ENCODE data around the gene MKRN3. TPM values are rescaled to one million over a fixed set of nuclear protein-coding genes. Genes with fewer than 3 reads are reported as not detected.

MKRN3 gene
- 1 to 10 TPM in 1 of 3 donors, under 1 TPM in 1, not detected in 1; 0.61 to 3.6 TPM for total RNA-seq
- long read RNA-seq, donor 1, partial matches to known transcripts, result 2 of 3 reads
- long read RNA-seq, donor 1, other reads (novel, unspliced or antisense), result 0 of 3 reads
- long read RNA-seq, donor 2, result 0 reads

DNA sequence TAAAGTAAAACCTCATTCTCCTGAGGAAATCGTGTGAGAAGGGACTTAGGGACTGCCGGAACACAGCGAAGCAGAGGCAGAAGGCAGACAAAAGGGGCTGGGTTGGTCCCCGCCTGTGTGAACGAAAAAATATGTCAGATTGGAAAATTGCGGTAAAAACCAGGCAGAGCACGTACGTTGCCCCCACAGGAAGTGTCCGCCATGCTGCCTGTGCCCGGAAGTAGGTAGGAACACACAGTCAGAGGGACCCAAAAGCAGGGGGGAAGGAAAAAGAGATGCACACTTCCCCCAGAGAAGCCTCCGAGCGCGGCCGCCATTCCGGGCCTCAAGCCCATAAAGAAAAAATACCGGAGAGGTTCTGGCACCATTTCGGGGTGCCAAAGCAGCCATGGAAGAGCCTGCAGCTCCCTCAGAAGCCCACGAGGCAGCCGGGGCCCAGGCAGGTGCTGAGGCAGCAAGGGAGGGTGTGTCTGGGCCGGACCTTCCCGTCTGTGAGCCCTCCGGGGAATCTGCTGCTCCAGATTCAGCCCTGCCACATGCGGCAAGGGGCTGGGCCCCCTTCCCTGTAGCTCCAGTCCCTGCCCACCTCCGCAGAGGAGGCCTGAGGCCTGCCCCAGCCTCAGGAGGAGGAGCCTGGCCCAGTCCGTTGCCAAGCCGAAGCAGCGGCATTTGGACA, at the start of gene MKRN3:
TSS of gene MKRN3 (plus strand) at position 280 of the 676 bp plus-strand sequence. CDS start at position 389, 109 bp downstream.
- intact Hi-C loops (cut with DNase I, micrococcal nuclease), result no loop called here
- peak in 2 of 3 donors; percentile 22 to 46 for DNase-seq
- no peaks in the 10 kb centered on the region for H3K36me3 ChIP-seq (ENCODE audit: low read depth)
- peak; percentile 34 for ATAC-seq
- TF ChIP-seq, protein P1, sequence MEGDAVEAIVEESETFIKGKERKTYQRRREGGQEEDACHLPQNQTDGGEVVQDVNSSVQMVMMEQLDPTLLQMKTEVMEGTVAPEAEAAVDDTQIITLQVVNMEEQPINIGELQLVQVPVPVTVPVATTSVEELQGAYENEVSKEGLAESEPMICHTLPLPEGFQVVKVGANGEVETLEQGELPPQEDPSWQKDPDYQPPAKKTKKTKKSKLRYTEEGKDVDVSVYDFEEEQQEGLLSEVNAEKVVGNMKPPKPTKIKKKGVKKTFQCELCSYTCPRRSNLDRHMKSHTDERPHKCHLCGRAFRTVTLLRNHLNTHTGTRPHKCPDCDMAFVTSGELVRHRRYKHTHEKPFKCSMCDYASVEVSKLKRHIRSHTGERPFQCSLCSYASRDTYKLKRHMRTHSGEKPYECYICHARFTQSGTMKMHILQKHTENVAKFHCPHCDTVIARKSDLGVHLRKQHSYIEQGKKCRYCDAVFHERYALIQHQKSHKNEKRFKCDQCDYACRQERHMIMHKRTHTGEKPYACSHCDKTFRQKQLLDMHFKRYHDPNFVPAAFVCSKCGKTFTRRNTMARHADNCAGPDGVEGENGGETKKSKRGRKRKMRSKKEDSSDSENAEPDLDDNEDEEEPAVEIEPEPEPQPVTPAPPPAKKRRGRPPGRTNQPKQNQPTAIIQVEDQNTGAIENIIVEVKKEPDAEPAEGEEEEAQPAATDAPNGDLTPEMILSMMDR (IDR thresholded peaks at IDR 0.05), result no peak
- no peaks in the 10 kb centered on the region for H3K4me1 ChIP-seq (ENCODE audit: low read depth)
- no peak within 1 kb of the TSS for H3K4me3 ChIP-seq
- H3K9me3 ChIP-seq, result peaks cover 5% of the 10 kb centered on the region

DNA sequence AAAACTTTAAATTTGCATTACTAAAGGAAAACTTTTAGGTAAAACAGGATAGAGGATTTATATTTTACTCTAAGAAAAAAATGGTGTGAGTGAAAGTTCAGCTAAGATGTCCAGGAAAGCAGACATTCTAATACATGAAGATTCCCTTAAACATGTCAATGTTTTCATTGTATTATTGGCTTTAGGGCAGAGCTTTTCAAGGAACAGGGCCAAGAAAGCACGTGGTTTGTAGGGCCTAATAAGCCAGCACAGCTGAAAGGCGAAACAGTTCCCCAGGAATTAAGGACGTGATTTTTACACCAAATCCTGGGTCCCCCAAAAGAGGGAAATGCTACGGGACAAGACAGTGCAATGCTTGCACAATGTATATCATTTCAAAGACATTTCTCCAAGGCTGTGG, 48.6 kb upstream of the MKRN3 start:
- no peaks in the 10 kb centered on the region for H3K9me3 ChIP-seq
- no peak for DNase-seq
- intact Hi-C loops (cut with DNase I, micrococcal nuclease), result no loop called here
- TF ChIP-seq, protein P1 (IDR thresholded peaks at IDR 0.05), result no peak
- H3K36me3 ChIP-seq (ENCODE audit: low read depth), result no peaks in the 10 kb centered on the region
- H3K4me3 ChIP-seq, result no peak overlapping the region
- ATAC-seq, result no peak
- no peaks in the 10 kb centered on the region for H3K4me1 ChIP-seq (ENCODE audit: low read depth)

DNA sequence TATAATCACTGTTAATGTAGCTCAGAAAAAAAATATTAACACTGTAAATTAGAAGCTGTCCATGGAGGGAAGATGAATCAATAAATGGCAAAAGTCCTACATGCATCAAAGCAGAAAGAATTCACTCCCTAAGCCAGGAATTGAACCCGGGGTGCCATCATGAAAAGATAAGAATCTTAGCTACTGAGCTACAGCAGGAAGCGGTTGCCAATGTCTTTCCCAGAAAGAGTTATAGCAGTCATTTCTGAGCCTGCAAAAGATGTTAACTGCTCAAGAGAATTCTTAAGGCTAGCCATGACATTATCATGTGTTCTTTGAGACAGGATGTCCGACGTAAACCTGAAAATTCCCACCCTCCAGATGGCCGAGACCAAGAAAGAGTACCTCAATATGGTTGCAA, 47.4 kb upstream of the MKRN3 start:
- DNase-seq, result no peak
- ATAC-seq, result no peak
- Histone ChIP-seq H3K36me3 (ENCODE audit: low read depth) (no peaks in the 10 kb centered on the region), H3K4me1 (ENCODE audit: low read depth) (no peaks in the 10 kb centered on the region), H3K4me3 (no peak overlapping the region), H3K9me3 (no peaks in the 10 kb centered on the region)
- TF ChIP-seq, protein P1 (IDR thresholded peaks at IDR 0.05), result no peak
- intact Hi-C loops (cut with DNase I, micrococcal nuclease), result no loop called here

DNA sequence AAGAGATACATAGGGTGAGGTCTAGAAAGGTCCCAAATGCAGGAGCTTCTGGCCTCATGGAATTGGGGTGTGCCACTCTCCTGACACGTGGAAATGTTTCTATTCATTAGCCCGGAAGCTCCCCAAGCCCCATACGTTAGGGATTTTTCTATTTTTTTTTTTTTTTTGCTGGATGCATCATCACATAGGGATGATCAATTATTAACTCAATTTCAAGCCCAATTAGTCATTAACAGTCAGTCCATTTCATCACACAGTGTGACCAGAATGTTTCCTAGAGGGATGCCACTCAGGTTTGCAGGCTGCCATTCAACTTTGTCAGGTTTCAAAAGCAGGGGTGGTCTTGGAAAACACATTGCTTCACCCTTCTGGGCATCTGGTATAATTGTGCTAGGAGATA, 40.7 kb upstream of the MKRN3 start:
- TF ChIP-seq, protein P1 (IDR thresholded peaks at IDR 0.05), result no peak
- Histone ChIP-seq H3K9me3 (no peaks in the 10 kb centered on the region), H3K36me3 (ENCODE audit: low read depth) (no peaks in the 10 kb centered on the region), H3K4me1 (ENCODE audit: low read depth) (no peaks in the 10 kb centered on the region), H3K4me3 (no peak overlapping the region)
- ATAC-seq (no peak), DNase-seq (no peak)
- intact Hi-C loops (cut with DNase I, micrococcal nuclease), result no loop called here

DNA sequence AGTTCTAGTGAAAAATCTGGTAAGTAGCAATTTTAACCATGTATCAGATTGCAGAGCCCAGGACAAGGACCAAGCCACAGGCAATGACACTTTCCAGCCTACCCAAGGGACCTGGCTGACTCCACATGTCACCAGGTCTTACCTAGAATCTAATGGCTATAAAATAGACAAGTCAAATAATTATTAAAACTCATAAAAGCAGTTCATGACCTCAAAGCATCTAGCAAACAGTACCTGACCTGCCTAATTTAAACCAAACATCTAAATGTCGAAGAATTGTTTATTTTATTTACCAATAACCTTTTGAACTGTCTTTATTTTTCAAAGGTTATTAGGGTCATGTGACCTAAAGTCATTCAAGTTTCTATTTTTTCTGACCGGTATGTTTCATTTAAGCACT, 35.6 kb upstream of the MKRN3 start:
- DNase-seq (no peak), ATAC-seq (no peak)
- no peak overlapping the region for H3K4me3 ChIP-seq
- no peaks in the 10 kb centered on the region for H3K4me1 ChIP-seq (ENCODE audit: low read depth)
- H3K9me3 ChIP-seq, result no peaks in the 10 kb centered on the region
- no peaks in the 10 kb centered on the region for H3K36me3 ChIP-seq (ENCODE audit: low read depth)
- TF ChIP-seq, protein P1 (IDR thresholded peaks at IDR 0.05), result no peak
- intact Hi-C loops (cut with DNase I, micrococcal nuclease), result no loop called here
